Body of pancreas (tissue), 4 donors: ENCODE measurements around the gene HTT.

Source experiments
- POLR2A ChIP-seq, 3 donors: fragments of 450-650 bp; IDR thresholded peaks; one replicate each; pipeline ENCODE4 v1.6.1; 2016; ENCODE audit warnings: antibody characterized with exemption in 3 of 3, mild to moderate bottlenecking in 2 of 3
- TF ChIP-seq, protein P1 (sequence below), 7 experiments: fragments of 450-650 bp in 4 of 7; fragments of 200-600 bp in 3 of 7; sonication (generic) in 3 of 7; IDR thresholded peaks; one replicate each; pipeline ENCODE4 v1.5.1; 2016 to 2019; ENCODE audit warnings: antibody characterized with exemption in 7 of 7

DNA sequence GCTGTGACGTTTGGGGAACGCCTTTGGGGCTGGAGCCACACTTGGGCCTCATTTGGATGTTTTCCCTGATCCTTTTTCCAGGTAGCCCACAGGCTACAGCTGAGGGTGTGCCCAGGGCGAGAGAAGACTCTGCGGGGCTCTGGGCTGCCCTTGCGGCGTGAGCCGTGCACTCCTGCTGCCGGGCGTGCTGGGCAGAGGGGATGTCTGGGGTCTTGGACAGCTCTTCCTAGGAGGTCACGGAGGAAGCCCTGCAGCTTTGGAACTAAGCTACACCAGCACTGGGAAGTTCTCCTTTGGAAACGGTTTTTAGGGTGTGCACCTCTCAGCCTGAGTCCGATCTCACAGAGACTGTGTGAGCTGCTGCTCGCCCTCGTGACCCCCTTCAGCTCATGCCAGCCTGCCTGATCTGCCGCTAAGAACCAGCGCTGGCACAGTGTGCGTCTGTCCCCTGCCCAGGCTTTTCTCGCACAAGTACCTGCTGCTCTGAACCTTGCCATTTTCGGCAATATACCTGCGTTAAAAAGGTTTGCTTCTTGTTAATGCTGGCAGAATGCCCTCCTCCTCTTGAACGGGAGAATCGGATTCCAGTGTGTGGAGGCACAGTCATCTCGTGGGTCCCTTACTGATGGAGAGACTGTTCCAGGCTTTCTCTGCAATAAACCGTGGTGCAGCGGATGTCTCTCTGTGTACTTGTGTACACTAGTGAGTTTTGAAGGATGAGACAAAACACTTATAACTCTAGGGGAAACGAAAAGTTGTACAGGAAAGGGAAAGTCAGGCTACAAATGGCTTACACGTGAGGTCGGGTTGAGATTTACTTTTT lies 188.8 kb downstream of the HTT start:
- TF ChIP-seq, protein P1, sequence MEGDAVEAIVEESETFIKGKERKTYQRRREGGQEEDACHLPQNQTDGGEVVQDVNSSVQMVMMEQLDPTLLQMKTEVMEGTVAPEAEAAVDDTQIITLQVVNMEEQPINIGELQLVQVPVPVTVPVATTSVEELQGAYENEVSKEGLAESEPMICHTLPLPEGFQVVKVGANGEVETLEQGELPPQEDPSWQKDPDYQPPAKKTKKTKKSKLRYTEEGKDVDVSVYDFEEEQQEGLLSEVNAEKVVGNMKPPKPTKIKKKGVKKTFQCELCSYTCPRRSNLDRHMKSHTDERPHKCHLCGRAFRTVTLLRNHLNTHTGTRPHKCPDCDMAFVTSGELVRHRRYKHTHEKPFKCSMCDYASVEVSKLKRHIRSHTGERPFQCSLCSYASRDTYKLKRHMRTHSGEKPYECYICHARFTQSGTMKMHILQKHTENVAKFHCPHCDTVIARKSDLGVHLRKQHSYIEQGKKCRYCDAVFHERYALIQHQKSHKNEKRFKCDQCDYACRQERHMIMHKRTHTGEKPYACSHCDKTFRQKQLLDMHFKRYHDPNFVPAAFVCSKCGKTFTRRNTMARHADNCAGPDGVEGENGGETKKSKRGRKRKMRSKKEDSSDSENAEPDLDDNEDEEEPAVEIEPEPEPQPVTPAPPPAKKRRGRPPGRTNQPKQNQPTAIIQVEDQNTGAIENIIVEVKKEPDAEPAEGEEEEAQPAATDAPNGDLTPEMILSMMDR (IDR thresholded peaks at IDR 0.05): no peak
- TF ChIP-seq POLR2A (IDR thresholded peaks at IDR 0.05): no peak
